BE2C (cell line): ENCODE measurements around the gene HHLA2.

Source experiments
- DNase-seq: peaks from one replicate; pipeline ENCODE4 v3.0.0-alpha.2; 2020
- H3K27me3 ChIP-seq: fragments of 250-450 bp; sonication (Bioruptor Pico); 2 replicates; pipeline ENCODE4 v1.5.1; 2020; ENCODE audit warnings: mild to moderate bottlenecking
- H3K36me3 ChIP-seq: fragments of 250-450 bp; sonication (Bioruptor Pico); 2 replicates; pipeline ENCODE4 v1.5.1; 2020; ENCODE audit warnings: mild to moderate bottlenecking
- H3K4me1 ChIP-seq: fragments of 250-450 bp; sonication (Bioruptor Pico); 2 replicates; pipeline ENCODE4 v1.5.1; 2020
- H3K4me3 ChIP-seq: 2 replicates; pipeline ENCODE4 v1.5.1; 2011; ENCODE audit warnings: low read depth, low read length
- H3K9me3 ChIP-seq: fragments of 250-450 bp; sonication (Bioruptor Pico); 2 replicates; pipeline ENCODE4 v1.5.1; 2020
- CTCF ChIP-seq: IDR thresholded peaks from 2 replicates; pipeline ENCODE4 v1.5.1; 2012; ENCODE audit warnings: mild to moderate bottlenecking, low read depth, low read length

HHLA2 gene

DNA sequence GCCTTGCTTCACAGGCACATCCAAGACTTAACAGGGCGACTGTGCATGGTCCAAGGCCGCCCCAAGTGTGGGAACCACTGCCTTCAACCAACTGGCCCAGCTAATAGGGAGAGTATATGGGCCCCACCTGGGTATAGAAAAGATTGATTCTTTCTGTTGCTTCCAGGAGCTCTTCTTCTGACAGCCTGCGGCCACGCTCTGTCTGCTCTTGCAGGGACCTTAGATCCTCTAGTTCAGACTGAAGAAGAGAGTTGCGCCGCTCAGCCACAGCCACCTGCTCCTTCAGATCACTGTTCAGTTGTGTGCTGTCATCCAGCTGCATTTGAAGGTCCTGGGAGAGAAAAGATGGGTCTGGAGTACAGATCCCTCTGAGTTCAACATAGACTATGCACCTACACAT lies 102.2 kb downstream of the HHLA2 start:
- no peaks in the 10 kb centered on the region for H3K9me3 ChIP-seq
- TF ChIP-seq CTCF, result no peak
- no peak overlapping the region for H3K4me3 ChIP-seq
- H3K27me3 ChIP-seq, result no peaks in the 10 kb centered on the region
- no peak for DNase-seq
- H3K36me3 ChIP-seq, result no peaks in the 10 kb centered on the region
- H3K4me1 ChIP-seq, result no peaks in the 10 kb centered on the region

GRCh38 chr3:108401836-108402235 lies 105.5 kb downstream of the HHLA2 start:
- H3K4me3 ChIP-seq, result no peak overlapping the region
- no peak for TF ChIP-seq CTCF
- DNase-seq, result no peak
- H3K27me3 ChIP-seq, result no peaks in the 10 kb centered on the region
- 0 out of 2 replicates have a peak, but pooled peaks cover 3% of the 10 kb centered on the region for H3K4me1 ChIP-seq
- H3K9me3 ChIP-seq, result no peaks in the 10 kb centered on the region
- no peaks in the 10 kb centered on the region for H3K36me3 ChIP-seq

DNA sequence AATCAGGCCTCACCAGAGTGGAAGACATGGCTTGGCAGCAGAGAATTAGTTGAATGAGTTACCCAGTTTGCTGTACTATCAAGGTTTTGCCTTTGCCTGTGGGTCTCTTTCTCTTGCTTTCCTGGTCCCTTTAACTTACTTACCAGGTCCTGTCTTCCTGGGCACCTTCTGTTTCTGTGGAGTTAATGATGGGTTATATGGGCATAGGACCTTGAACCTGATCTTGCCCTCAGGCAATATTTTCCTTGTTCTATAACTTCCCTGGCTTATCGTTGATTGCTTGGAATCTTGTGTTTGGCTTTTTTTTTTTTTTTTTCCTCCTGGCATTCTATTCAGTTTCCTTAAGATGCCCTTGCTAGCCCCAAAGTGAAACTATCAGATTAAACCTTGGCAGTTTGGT lies 106.8 kb downstream of the HHLA2 start:
- Histone ChIP-seq H3K4me3 (no peak overlapping the region), H3K36me3 (no peaks in the 10 kb centered on the region), H3K4me1 (0 out of 2 replicates have a peak, but pooled peaks cover 3% of the 10 kb centered on the region), H3K9me3 (no peaks in the 10 kb centered on the region), H3K27me3 (no peaks in the 10 kb centered on the region)
- DNase-seq, result no peak
- no peak for TF ChIP-seq CTCF

- no peak for DNase-seq
- H3K27me3 ChIP-seq, result no peaks in the 10 kb centered on the region
- no peaks in the 10 kb centered on the region for H3K9me3 ChIP-seq
- H3K36me3 ChIP-seq, result no peaks in the 10 kb centered on the region
- TF ChIP-seq CTCF, result no peak
- H3K4me3 ChIP-seq, result no peak overlapping the region
- 0 out of 2 replicates have a peak, but pooled peaks cover 3% of the 10 kb centered on the region for H3K4me1 ChIP-seq
These were observed 107.5 kb downstream of the HHLA2 start for GRCh38 chr3:108403686-108404345.

GRCh38 chr3:108404368-108404767 lies 108.0 kb downstream of the HHLA2 start:
- TF ChIP-seq CTCF, result no peak
- no peaks in the 10 kb centered on the region for H3K27me3 ChIP-seq
- no peaks in the 10 kb centered on the region for H3K9me3 ChIP-seq
- no peaks in the 10 kb centered on the region for H3K36me3 ChIP-seq
- H3K4me3 ChIP-seq, result no peak overlapping the region
- H3K4me1 ChIP-seq, result 0 out of 2 replicates have a peak, but pooled peaks cover 3% of the 10 kb centered on the region
- DNase-seq, result no peak

GRCh38 chr3:108406063-108406660 lies 109.8 kb downstream of the HHLA2 start:
- TF ChIP-seq CTCF, result no peak
- no peaks in the 10 kb centered on the region for H3K36me3 ChIP-seq
- no peak for DNase-seq
- H3K4me3 ChIP-seq, result no peak overlapping the region
- no peaks in the 10 kb centered on the region for H3K9me3 ChIP-seq
- peaks cover 3% of the 10 kb centered on the region; the same call in 1 of the 2 replicates for H3K4me1 ChIP-seq
- H3K27me3 ChIP-seq, result no peaks in the 10 kb centered on the region
